ENCODE data around the gene PPP1R13B. TPM values are rescaled to one million over a fixed set of nuclear protein-coding genes. Genes with fewer than 3 reads are reported as not detected.

PPP1R13B gene
- polyA plus RNA-seq, 4 donors: 28.9 to 39.1 (median 31.1) TPM

DNA sequence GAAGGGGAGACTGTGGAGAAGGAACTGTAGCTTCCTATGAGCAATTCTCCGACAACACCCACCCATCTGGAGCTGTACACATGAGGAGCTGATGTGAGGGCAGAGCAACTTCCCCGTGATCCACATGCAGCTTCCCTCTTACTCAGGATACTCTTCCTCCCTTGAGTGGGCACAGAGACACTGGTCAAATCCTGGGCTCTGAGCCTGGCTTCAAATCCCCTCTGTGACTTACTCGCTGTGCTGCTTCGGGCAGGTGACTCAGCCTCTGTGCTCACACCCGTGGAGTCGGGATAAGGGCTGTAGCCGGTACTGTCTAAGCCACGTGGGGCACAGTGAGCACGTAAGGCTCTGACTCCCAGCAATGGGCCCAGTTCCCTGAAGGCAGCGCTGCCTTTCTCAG lies 100.7 kb downstream of the PPP1R13B start:
- DNase-seq (ENCODE audit: low read depth in 4 of 4, low spot score in 3 of 4): no peak

GRCh38 chr14:103745424-103745823 lies 102.0 kb downstream of the PPP1R13B start:
- no peak for DNase-seq (ENCODE audit: low read depth in 4 of 4, low spot score in 3 of 4)

- no peak for DNase-seq (ENCODE audit: low read depth in 4 of 4, low spot score in 3 of 4)
These were observed 102.6 kb downstream of the PPP1R13B start for GRCh38 chr14:103744621-103745395.

- DNase-seq (ENCODE audit: low read depth in 4 of 4, low spot score in 3 of 4): no peak
These were observed 103.7 kb downstream of the PPP1R13B start for GRCh38 chr14:103743691-103744090.

DNA sequence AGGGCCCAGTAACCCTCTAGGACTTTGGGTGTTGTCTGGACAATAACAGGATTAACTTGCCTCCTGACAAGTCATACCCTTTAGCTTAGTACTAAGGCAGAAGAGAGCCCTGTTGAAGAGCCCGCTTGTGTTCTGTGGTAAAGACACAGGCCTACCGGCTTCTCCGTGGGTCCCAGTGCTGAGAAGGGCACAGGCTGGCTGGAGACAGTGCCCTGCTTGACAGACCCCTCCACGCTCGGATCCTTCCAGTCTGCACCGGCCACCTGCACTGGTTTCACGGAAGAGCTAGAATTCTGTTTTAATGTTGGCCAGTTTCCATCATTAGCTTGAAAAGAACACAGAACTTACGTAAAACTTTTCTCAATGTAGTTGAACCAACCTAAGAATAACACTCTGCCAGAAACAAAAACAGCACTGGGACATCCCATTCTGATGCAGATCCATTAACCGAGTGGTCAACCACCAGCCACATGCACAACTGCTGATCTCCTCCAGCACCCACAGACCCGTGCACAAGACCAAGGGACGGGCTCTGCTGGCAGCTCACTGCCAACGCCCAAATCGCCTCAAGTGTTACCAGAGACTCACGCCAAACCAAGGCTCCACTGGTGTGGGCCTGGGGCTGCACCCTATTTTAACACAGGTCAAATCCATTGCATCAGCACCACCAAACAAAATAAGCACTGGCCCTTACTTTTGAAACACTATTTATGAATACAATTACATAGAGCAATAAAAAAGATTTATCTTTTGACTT lies 104.7 kb downstream of the PPP1R13B start:
- no peak for DNase-seq (ENCODE audit: low read depth in 4 of 4, low spot score in 3 of 4)

DNA sequence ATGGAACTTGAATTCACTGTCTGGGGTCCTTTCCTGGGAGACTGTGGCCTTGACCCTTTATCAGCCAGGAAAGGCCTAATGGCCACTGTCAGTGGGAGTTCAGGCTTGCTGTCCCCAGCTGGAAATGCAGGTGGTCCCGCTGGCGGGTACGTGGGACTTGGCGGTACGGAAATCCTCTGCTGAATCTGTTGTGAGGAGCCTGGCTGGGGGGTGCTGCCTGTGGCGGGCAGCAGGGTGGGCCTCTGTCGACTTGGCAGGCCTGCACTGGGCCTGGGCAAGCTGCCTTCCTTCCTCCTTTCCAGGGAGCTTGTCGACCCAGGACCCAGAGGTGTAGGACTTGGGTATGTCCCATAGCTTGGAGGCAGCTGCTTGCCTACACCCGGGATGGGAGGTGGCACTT lies 105.5 kb downstream of the PPP1R13B start:
- DNase-seq (ENCODE audit: low read depth in 4 of 4, low spot score in 3 of 4): no peak

DNA sequence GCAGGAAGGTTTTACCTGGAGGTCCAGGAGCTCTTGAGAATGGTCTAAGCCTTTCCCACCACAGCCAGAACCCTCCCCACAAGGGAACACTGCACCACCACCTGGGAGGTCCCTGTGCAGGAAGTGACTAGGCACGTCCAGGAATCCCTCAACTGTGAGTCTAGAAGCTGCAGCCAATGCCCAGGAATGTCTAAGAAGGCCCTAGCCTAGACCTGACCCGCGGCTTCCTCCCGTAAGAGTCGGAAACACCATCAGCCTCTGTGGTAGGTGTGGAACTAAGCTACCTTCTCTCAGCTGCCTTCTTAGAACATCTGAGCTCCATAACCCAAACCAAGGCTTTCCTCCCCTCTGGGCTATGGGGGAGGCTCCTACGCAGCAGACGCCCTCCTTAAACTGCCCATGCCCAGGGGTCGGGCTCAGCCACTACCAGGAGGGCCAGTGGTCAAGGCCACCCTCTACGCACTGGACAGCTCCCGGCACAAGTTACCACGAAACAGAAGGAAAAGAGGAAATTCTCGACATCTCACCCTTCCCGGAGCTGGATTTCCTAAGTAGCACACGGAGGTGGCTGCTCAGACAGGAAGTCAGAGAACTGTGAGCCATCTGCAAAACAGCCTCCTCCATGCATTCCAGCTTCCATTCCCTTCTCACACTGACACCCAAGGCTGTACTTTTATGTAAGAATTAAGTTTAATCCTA lies 106.2 kb downstream of the PPP1R13B start:
- DNase-seq (ENCODE audit: low read depth in 4 of 4, low spot score in 3 of 4): no peak

DNA sequence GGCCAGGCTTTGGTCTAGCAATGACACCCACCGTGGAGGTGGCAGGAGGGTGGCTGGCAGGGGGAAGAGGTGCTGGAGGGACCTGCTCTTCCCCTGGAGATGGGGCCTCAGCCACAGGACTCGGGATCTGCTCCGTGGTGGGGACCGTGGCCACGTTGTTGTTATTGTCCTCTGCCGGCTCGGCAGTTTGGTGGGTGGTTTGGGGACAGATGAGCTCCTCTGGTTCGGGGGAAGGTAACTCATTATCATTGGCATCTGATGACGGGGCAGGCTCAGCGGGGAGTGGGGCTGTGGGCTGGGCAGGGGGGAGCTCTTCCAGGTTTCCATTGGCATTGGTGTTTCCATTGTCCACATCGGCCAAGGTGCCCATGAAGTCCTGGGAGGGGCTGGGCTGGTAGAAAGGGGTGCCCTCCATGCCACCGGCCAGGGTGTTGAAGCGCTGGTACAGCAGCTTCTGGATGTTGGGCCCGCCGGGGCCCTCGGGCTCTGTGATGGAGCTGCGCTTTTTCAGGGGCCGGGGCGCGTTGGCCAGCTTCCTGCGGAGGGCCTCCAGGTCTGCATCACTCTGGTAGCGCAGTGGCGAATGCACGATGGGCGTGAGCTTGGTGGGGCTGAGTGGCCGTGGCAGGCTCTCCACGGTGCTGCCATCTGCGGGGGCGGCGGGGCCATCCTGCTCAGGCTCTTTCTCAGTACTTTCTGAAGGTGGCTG lies 107.4 kb downstream of the PPP1R13B start:
- no peak for DNase-seq (ENCODE audit: low read depth in 4 of 4, low spot score in 3 of 4)

GRCh38 chr14:103739466-103739792 lies 107.9 kb downstream of the PPP1R13B start:
- no peak for DNase-seq (ENCODE audit: low read depth in 4 of 4, low spot score in 3 of 4)

GRCh38 chr14:103738701-103739451 lies 108.5 kb downstream of the PPP1R13B start:
- DNase-seq (ENCODE audit: low read depth in 4 of 4, low spot score in 3 of 4): no peak

DNA sequence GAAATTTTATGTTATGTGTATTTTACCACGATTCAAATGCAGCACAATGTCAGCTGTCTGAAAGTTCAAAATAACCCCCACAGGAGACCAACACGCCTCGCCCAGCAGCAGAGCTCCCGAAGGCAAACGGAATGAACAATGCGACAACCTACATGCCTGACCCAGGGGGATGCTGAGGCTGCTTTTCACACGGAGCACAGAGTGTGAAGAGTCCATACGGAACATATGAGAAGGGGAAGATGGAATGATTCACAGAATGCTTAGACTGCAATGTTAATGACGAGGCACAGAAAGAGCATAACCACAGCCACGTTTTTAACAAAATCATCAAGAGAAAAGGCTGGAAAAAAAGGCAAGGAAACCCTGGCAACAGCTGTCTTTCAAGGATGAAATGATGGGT lies 109.2 kb downstream of the PPP1R13B start:
- no peak for DNase-seq (ENCODE audit: low read depth in 4 of 4, low spot score in 3 of 4)

DNA sequence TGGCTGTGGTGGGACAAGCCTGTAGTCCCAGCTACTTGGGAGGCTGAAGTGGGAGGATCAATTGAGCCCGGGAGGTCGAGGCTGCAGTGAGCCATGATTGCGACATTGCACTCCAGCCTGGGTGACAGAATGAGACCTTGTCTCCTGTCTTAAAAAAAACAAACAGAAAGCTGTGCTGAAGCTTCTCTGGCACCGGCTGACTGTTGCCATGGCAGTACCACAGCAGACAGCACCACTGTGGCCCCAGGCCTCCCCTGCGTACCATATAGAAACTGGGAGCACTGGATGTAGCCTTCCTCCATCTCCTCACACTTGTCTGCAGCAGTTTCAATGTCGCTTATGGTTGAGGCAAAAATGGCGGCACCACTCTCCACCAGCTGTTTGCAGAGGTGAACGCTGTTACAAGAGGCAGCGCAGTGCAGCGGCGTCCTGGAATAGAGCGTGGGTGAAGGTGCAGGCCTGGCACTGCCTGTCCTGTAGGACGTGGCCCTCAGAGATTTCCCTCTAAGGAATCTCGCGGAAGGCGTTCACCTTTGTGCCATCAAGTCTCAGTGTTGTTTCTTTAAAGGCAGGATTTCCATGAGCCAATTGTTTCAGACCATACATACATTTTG lies 109.8 kb downstream of the PPP1R13B start:
- DNase-seq (ENCODE audit: low read depth in 4 of 4, low spot score in 3 of 4): no peak

- DNase-seq (ENCODE audit: low read depth in 4 of 4, low spot score in 3 of 4): no peak
These were observed 110.6 kb downstream of the PPP1R13B start for GRCh38 chr14:103736546-103737431.

DNA sequence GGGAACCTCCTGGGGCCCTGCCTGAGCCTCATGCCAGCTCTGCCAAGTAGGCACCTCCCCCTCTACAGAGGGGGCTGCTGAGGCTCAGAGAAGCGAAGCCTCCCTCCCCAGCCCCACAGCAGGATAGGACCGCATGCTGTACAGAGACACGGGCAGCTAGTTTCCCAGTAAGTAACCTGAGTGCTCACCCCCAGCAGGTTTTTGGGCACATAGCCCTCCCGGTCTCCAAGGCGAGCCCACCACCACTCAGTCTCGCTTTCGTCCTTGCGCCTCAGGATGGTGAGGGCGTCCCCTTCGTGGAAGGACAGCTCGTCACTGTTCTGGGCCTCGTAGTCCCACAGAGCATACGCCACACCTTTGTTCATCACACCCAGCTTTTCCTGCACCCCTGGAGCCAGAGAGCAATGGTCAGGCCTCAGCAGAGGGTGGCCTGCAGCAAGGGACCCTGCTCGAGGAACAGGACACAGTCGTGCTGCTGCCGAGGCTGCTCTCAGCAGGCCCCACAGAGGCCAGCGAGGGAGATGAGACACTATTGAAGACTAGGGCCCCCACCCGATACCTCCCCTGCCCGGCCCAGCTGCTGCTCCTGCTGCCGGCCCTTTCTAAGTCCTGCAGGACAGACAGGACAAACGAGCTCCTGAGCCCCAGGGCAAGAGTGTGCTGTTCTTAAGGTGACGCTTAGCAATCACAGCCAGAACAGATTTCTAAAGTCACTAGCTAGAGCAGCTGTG lies 111.4 kb downstream of the PPP1R13B start:
- DNase-seq (ENCODE audit: low read depth in 4 of 4, low spot score in 3 of 4): no peak

DNA sequence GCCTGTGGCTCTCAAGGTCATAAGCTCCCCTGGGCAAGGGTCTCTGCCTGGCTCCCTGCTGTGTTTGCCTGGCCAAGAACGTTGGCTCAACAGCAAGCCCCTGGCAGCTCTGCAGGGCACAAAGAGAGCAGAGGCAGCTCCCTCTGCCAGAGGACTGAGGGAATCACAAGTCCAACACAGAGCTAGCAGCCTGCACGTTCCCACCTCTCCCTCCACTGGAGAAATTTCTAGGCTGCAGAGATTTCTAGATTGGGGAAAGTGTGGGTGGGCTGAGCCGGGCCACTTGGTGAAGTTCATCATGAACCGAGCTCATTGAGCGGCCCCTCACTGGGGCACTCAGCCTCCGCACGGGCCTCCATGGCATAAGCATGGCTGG lies 111.9 kb downstream of the PPP1R13B start:
- no peak for DNase-seq (ENCODE audit: low read depth in 4 of 4, low spot score in 3 of 4)

DNA sequence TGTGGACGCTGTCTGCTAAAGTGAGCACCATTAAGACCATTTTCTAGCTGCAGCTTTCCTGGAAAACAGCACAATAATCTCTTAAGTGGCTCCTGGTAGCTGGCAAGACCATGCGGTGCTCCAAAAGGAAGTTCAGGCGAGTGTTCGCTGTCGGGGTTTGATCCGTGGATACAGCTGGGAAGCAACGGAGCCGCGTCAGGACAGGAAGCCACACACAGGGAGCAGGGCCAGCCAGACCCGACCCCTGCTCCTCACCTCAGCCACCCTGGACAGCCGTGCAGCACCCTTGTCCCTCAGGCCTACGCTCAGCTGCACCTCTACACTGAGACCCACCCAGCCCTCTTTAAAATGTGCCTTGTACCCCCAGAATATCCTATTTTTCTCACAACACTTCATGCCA lies 112.4 kb downstream of the PPP1R13B start:
- no peak for DNase-seq (ENCODE audit: low read depth in 4 of 4, low spot score in 3 of 4)

DNA sequence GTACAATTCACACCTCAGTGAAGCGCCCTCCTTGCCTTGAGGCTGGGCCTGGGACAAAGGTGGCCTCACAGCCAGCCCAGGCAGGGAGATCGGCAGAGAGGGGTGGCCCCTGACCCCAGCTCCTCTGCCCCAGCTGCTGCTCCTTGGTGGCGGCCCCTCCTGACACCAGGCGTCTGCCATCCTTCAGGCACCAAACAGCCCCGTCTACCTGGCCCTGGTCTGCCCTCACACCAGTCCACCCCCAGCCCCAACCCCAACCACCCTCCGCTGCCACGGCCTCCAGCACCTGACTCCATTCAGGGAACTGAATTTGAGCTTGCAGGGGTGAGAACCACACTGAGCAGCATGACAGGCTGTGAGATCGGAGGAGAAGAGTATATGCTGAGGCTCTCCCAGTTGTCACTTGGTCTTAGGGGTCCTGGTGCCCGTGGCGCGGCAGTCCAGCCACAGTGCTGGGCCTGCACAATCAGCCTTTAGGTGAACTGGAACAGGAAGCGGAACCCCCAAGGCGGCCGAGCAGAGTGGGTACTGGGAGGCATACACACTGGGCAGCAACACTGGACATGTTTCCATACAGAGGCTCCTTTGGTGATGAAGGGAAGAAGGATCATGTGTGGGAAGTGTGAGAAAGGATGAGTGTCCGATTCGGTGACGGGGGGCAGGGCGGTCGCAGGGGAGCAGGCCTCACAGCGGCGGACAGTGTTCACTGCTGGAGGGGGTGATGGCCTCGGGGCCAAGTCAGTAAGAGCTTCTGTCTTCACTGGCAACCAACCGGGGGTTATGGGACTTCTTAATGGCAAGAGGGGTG lies 113.1 kb downstream of the PPP1R13B start:
- no peak for DNase-seq (ENCODE audit: low read depth in 4 of 4, low spot score in 3 of 4)

Data from right renal pelvis (tissue), 4 donors.